Parathyroid adenoma (tissue), 2 donors: ENCODE measurements around the gene PTGES3L.
"Not testable (repeated sequence)": the region's sequence is repeated elsewhere in the genome, so short reads cannot be mapped to it uniquely, and the experiment has no call there.

Experiments used
- H2AFZ ChIP-seq: fragments of 300-600 bp; sonication (generic); one replicate; pipeline ENCODE4 v1.7.0; 2017; ENCODE audit warnings: antibody characterized with exemption, mild to moderate bottlenecking
- H3K27ac ChIP-seq: fragments of 300-600 bp; sonication (generic); one replicate; pipeline ENCODE4 v1.7.0; 2017
- H3K27me3 ChIP-seq: fragments of 300-600 bp; sonication (generic); one replicate; pipeline ENCODE4 v1.7.0; 2017; ENCODE audit warnings: low read length; ENCODE audit not compliant: control insufficient read depth, insufficient read depth
- H3K36me3 ChIP-seq: fragments of 300-600 bp; sonication (generic); one replicate; pipeline ENCODE4 v1.7.0; 2017; ENCODE audit warnings: low read length; ENCODE audit not compliant: control insufficient read depth, insufficient read depth
- H3K4me1 ChIP-seq: fragments of 300-600 bp; sonication (generic); one replicate; pipeline ENCODE4 v1.7.0; 2017; ENCODE audit warnings: control low read depth
- H3K4me2 ChIP-seq: fragments of 300-600 bp; sonication (generic); one replicate; pipeline ENCODE4 v1.7.0; 2017; ENCODE audit warnings: low read length
- H3K4me3 ChIP-seq: fragments of 300-600 bp; sonication (generic); one replicate; pipeline ENCODE4 v1.7.0; 2017; ENCODE audit warnings: low read depth, low read length
- H3K79me2 ChIP-seq: fragments of 300-600 bp; sonication (generic); one replicate; pipeline ENCODE4 v1.7.0; 2017; ENCODE audit warnings: control low read depth
- H3K9ac ChIP-seq: fragments of 300-600 bp; sonication (generic); one replicate; pipeline ENCODE4 v1.7.0; 2017; ENCODE audit warnings: mild to moderate bottlenecking
- H3K9me3 ChIP-seq: fragments of 300-600 bp; sonication (generic); one replicate; pipeline ENCODE4 v1.7.0; 2017; ENCODE audit warnings: low read length; ENCODE audit not compliant: control insufficient read depth
- TF ChIP-seq, protein P1 (sequence below): fragments of 300-600 bp; sonication (generic); IDR thresholded peaks from one replicate; pipeline ENCODE4 v1.7.0; 2017; ENCODE audit warnings: antibody characterized with exemption, mild to moderate bottlenecking
- donor health status: primary hyperparathyroidism.

Gene PTGES3L

DNA sequence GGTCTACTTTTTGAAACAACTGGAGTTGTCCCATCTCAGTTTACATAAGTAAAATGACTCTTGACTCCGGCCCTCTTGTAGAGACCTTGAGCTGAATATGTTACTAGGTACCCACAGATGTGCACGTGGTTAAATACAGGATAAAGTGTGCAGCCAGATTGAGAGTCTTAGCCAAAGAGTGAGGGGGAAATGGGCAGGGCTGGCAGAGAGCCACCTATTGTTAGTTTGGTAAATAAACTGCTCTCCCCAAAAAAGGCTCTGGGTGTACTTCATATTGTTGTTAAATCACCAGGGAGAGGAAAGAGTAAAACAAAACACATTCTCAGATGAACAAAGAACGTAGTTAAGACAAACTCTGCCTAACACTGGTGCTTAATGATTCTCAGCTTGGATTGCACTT is 59.0 kb downstream of the PTGES3L start:
- Histone ChIP-seq H3K27ac (no peak overlapping the region), H3K9me3 (no peaks in the 10 kb centered on the region)

GRCh38 chr17:42920106-42920900 is 59.6 kb downstream of the PTGES3L start:
- Histone ChIP-seq H3K79me2 (no peaks in the 10 kb centered on the region), H3K4me2 (no peak overlapping the region), H3K36me3 (no peaks in the 10 kb centered on the region), H3K9ac (no peak overlapping the region), H2AFZ (peak overlapping the region; percentile 70), H3K27me3 (no peaks in the 10 kb centered on the region), H3K9me3 (no peaks in the 10 kb centered on the region), H3K27ac (no peak overlapping the region), H3K4me3 (no peak overlapping the region), H3K4me1 (peaks cover 7% of the 10 kb centered on the region)
- TF ChIP-seq, protein P1, sequence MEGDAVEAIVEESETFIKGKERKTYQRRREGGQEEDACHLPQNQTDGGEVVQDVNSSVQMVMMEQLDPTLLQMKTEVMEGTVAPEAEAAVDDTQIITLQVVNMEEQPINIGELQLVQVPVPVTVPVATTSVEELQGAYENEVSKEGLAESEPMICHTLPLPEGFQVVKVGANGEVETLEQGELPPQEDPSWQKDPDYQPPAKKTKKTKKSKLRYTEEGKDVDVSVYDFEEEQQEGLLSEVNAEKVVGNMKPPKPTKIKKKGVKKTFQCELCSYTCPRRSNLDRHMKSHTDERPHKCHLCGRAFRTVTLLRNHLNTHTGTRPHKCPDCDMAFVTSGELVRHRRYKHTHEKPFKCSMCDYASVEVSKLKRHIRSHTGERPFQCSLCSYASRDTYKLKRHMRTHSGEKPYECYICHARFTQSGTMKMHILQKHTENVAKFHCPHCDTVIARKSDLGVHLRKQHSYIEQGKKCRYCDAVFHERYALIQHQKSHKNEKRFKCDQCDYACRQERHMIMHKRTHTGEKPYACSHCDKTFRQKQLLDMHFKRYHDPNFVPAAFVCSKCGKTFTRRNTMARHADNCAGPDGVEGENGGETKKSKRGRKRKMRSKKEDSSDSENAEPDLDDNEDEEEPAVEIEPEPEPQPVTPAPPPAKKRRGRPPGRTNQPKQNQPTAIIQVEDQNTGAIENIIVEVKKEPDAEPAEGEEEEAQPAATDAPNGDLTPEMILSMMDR, result no peak

More for the DNA sequence above, 59.0 kb downstream of the PTGES3L start:
- TF ChIP-seq, protein P1, result no peak
- Histone ChIP-seq H3K27me3 (no peaks in the 10 kb centered on the region), H3K9ac (no peak overlapping the region), H3K4me1 (peaks cover 7% of the 10 kb centered on the region), H2AFZ (no peak overlapping the region), H3K79me2 (no peaks in the 10 kb centered on the region), H3K4me2 (no peak overlapping the region), H3K4me3 (no peak overlapping the region), H3K36me3 (no peaks in the 10 kb centered on the region)

- not testable (repeated sequence) for H3K36me3 ChIP-seq, H3K9ac ChIP-seq, H3K27ac ChIP-seq, H3K79me2 ChIP-seq, H3K9me3 ChIP-seq, H3K4me3 ChIP-seq, H3K4me2 ChIP-seq, H3K27me3 ChIP-seq, H3K4me1 ChIP-seq
- H2AFZ ChIP-seq, result peak overlapping the region; percentile 70
Observed at GRCh38 chr17:42919522-42920077, 60.3 kb downstream of the PTGES3L start.

- Histone ChIP-seq H3K4me1 (peaks cover 7% of the 10 kb centered on the region), H2AFZ (no peak overlapping the region), H3K9ac (no peak overlapping the region), H3K9me3 (no peaks in the 10 kb centered on the region), H3K27me3 (no peaks in the 10 kb centered on the region), H3K36me3 (no peaks in the 10 kb centered on the region), H3K4me3 (no peak overlapping the region), H3K27ac (no peak overlapping the region), H3K79me2 (no peaks in the 10 kb centered on the region), H3K4me2 (no peak overlapping the region)
- TF ChIP-seq, protein P1, result no peak
Observed at GRCh38 chr17:42918902-42919521, 60.9 kb downstream of the PTGES3L start.
